HG03095 (cell line): Measurements from ENCODE around the gene DPP6.

ENCODE experiments used
- ATAC-seq: cut with Tn5 transposase; IDR thresholded peaks from one replicate; pipeline ENCODE4 v1.9.1; 2021; ENCODE audit warnings: moderate library complexity; ENCODE audit not compliant: unreplicated experiment

Gene DPP6

GRCh38 chr7:154844955-154845354, 792.8 kb downstream of the DPP6 start:
- ATAC-seq: no peak

GRCh38 chr7:154848464-154848863, 796.3 kb downstream of the DPP6 start:
- no peak for ATAC-seq

GRCh38 chr7:154852205-154852604, 800.0 kb downstream of the DPP6 start:
- ATAC-seq: no peak

GRCh38 chr7:154853063-154853726, 801.0 kb downstream of the DPP6 start:
- ATAC-seq: no peak

GRCh38 chr7:154853727-154854095, 801.5 kb downstream of the DPP6 start:
- no peak for ATAC-seq

- ATAC-seq: no peak
These were observed 802.6 kb downstream of the DPP6 start for GRCh38 chr7:154854836-154855235.

- no peak for ATAC-seq
These were observed 803.2 kb downstream of the DPP6 start for GRCh38 chr7:154855366-154855765.

- ATAC-seq: no peak
These were observed 804.5 kb downstream of the DPP6 start for GRCh38 chr7:154856733-154857132.

GRCh38 chr7:154857240-154857639, 805.0 kb downstream of the DPP6 start:
- ATAC-seq: no peak

GRCh38 chr7:154857728-154858681, 805.8 kb downstream of the DPP6 start:
- no peak for ATAC-seq

GRCh38 chr7:154858836-154859537, 806.8 kb downstream of the DPP6 start:
- no peak for ATAC-seq

GRCh38 chr7:154859747-154860620, 807.8 kb downstream of the DPP6 start:
- ATAC-seq: no peak

GRCh38 chr7:154860621-154861375, 808.6 kb downstream of the DPP6 start:
- no peak for ATAC-seq

- no peak for ATAC-seq
These were observed 809.4 kb downstream of the DPP6 start for GRCh38 chr7:154861589-154861988.

GRCh38 chr7:154862153-154862791, 810.1 kb downstream of the DPP6 start:
- ATAC-seq: no peak

- ATAC-seq: no peak
These were observed 811.7 kb downstream of the DPP6 start for GRCh38 chr7:154863766-154864522.

- no peak for ATAC-seq
These were observed 812.3 kb downstream of the DPP6 start for GRCh38 chr7:154864523-154864891.

GRCh38 chr7:154865984-154866685, 813.9 kb downstream of the DPP6 start:
- no peak for ATAC-seq
